NCI-H748 (cell line): ENCODE measurements around the gene ALB.
A peak's percentile ranks its signal among the peaks of the same experiment; 100 is the strongest.

ENCODE experiments used
- DNase-seq: peaks from one replicate; lab custom pipeline; 2025; ENCODE audit not compliant: unreplicated experiment; lab: John Stamatoyannopoulos, UW

Gene ALB

GRCh38 chr4:73429826-73430587, 25.9 kb downstream of the ALB start:
- DNase-seq, result no peak

- DNase-seq, result no peak
These were observed 27.7 kb downstream of the ALB start for GRCh38 chr4:73431813-73432168.

GRCh38 chr4:73432169-73433000, 28.3 kb downstream of the ALB start:
- no peak for DNase-seq

GRCh38 chr4:73433140-73433539, 29.1 kb downstream of the ALB start:
- DNase-seq, result no peak

- DNase-seq, result peak; percentile 12
These were observed 30.2 kb downstream of the ALB start for GRCh38 chr4:73434311-73434710.

DNA sequence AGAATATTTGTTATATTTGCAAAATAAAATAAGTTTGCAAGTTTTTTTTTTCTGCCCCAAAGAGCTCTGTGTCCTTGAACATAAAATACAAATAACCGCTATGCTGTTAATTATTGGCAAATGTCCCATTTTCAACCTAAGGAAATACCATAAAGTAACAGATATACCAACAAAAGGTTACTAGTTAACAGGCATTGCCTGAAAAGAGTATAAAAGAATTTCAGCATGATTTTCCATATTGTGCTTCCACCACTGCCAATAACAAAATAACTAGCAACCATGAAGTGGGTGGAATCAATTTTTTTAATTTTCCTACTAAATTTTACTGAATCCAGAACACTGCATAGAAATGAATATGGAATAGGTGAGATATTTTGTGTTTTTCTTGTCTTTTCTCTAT, 31.9 kb downstream of the ALB start, which contains the start of gene AFP:
Gene AFP (plus strand): TSS at position 238 of the 400 bp plus-strand sequence. CDS start 42 bp downstream, at position 280.
- no peak for DNase-seq

DNA sequence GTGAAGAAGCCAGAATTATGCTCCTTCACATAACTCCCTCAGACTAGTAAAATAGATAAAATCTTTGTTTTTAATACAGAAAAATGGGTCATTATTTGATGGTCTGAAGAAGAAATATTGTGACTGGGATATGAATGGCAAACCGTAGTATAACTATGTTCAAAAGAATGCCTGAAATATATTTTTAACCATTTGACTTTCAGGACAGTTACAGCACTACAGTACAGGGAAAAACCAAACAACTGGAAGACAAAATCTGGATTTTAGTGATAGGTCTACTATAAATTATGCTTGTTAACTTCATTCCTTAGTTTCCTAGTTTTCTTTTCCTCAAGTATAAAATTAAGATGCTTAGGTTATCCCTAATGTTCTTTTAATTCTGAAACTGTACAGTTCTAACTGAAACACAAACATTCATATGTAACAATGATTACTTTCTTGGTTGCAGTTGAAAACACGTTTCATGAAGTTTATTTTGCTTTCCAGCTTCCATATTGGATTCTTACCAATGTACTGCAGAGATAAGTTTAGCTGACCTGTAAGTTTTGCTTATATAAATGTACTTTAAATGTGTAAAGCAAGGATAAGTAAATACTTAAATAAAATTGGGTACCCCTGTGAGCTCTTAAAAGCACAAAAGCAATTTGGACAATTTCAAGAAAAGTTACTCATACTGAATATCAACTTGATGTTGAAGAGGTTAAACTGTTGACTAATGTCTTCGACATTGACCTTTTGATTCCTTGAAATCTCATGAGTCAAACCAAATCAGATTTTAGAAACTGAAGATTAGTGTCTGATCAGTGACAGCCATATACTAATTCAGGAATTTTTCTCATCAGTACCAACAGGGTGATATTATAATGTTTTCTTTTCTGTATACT, 32.8 kb downstream of the ALB start:
- no peak for DNase-seq

GRCh38 chr4:73437558-73437956, 33.5 kb downstream of the ALB start:
- DNase-seq, result no peak

GRCh38 chr4:73438048-73438447, 34.0 kb downstream of the ALB start:
- no peak for DNase-seq

GRCh38 chr4:73438582-73439215, 34.6 kb downstream of the ALB start:
- no peak for DNase-seq

- DNase-seq, result no peak
These were observed 35.4 kb downstream of the ALB start for GRCh38 chr4:73439445-73439844.

GRCh38 chr4:73439991-73440390, 35.9 kb downstream of the ALB start:
- DNase-seq, result no peak

DNA sequence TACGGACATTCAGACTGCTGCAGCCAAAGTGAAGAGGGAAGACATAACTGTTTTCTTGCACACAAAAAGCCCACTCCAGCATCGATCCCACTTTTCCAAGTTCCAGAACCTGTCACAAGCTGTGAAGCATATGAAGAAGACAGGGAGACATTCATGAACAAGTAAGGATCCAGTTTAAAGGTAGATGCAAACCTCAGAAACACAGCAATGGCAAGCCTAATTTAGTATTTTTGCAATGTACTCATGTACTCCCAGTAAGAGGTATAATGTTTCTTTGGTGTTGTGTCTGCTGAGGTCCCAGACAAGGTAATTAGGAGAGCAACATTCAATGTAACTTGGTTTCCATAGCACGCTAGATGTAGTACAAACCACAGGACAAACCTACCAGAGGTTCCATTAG, 36.6 kb downstream of the ALB start:
- no peak for DNase-seq

- no peak for DNase-seq
These were observed 38.2 kb downstream of the ALB start for GRCh38 chr4:73442275-73442674.

DNA sequence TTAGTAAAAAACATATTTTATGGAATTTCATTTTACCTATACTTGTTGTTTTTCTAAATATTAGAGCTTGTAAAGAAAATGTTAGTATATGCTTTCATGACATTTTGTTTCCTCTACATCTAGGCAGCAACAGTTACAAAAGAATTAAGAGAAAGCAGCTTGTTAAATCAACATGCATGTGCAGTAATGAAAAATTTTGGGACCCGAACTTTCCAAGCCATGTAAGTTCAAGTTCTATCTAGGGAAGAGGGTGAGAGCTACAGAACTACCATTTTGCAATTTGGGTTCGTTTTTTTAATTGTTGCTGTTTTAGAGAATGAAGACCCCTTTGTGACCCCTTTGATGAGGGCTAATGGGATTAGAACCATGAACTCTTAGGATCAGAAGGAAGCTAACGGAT, 39.1 kb downstream of the ALB start:
- no peak for DNase-seq

- DNase-seq, result no peak
These were observed 41.6 kb downstream of the ALB start for GRCh38 chr4:73445383-73446335.

GRCh38 chr4:73446336-73446938, 42.4 kb downstream of the ALB start:
- DNase-seq, result peak; percentile 70

- no peak for DNase-seq
These were observed 43.6 kb downstream of the ALB start for GRCh38 chr4:73447671-73448070.

GRCh38 chr4:73448448-73449203, 44.5 kb downstream of the ALB start:
- no peak for DNase-seq
